GM12873 (cell line): Measurements from ENCODE around the gene USP28.

ENCODE experiments used
- CTCF ChIP-seq: IDR thresholded peaks from 2 replicates; pipeline ENCODE4 v1.5.1; 2012; ENCODE audit warnings: low read depth, mild to moderate bottlenecking, moderate library complexity, low read length, control low read depth; ENCODE audit not compliant: insufficient read depth; ENCODE audit errors: missing control alignments

Gene USP28

GRCh38 chr11:113862435-113862834, 12.9 kb downstream of the USP28 start:
- no peak for TF ChIP-seq CTCF

GRCh38 chr11:113859665-113860064, 15.7 kb downstream of the USP28 start:
- TF ChIP-seq CTCF: no peak

GRCh38 chr11:113856966-113857759, 18.2 kb downstream of the USP28 start:
- TF ChIP-seq CTCF: no peak

- TF ChIP-seq CTCF: no peak
These were observed 19.6 kb downstream of the USP28 start for GRCh38 chr11:113855803-113856202.

GRCh38 chr11:113850188-113850587, 25.2 kb downstream of the USP28 start:
- TF ChIP-seq CTCF: no peak

GRCh38 chr11:113849713-113850112, 25.7 kb downstream of the USP28 start:
- no peak for TF ChIP-seq CTCF

GRCh38 chr11:113847580-113847979, 27.8 kb downstream of the USP28 start:
- no peak for TF ChIP-seq CTCF
